Osteocyte (in vitro differentiated cells): ENCODE measurements around the gene NDUFC2. TPM values are rescaled to one million over a fixed set of nuclear protein-coding genes. Genes with fewer than 3 reads are reported as not detected.
"Not testable (repeated sequence)": the region's sequence is repeated elsewhere in the genome, so short reads cannot be mapped to it uniquely, and the experiment has no call there.

Experiments
- DNase-seq: peaks from one replicate; pipeline ENCODE4 v3.0.0; 2021; ENCODE audit warnings: mixed read lengths; ENCODE audit not compliant: unreplicated experiment; ENCODE audit errors: extremely low spot score
- H3K27ac Mint-ChIP-seq: one replicate; pipeline ENCODE4 v1.8.0; 2021; ENCODE audit warnings: mild to moderate bottlenecking, mixed read lengths; ENCODE audit not compliant: unreplicated experiment
- H3K27me3 Mint-ChIP-seq: one replicate; pipeline ENCODE4 v1.8.0; 2021; ENCODE audit warnings: mixed read lengths; ENCODE audit not compliant: unreplicated experiment
- H3K36me3 Mint-ChIP-seq: one replicate; pipeline ENCODE4 v1.8.0; 2021; ENCODE audit warnings: mixed read lengths; ENCODE audit not compliant: unreplicated experiment
- H3K4me1 Mint-ChIP-seq: one replicate; pipeline ENCODE4 v1.8.0; 2021; ENCODE audit warnings: mixed read lengths; ENCODE audit not compliant: unreplicated experiment
- H3K4me3 Mint-ChIP-seq: one replicate; pipeline ENCODE4 v1.8.0; 2021; ENCODE audit warnings: mild to moderate bottlenecking, moderate library complexity, mixed read lengths; ENCODE audit not compliant: unreplicated experiment
- H3K9me3 Mint-ChIP-seq: one replicate; pipeline ENCODE4 v1.8.0; 2021; ENCODE audit warnings: mixed read lengths; ENCODE audit not compliant: unreplicated experiment
- total RNA-seq: library from RNA; stranded (reverse); gene quantifications from 2 replicates; pipeline ENCODE4 v1.2.1, GENCODE V29; 2021
- TF ChIP-seq, protein P1 (sequence below): fragments of 200-600 bp; sonication (generic); IDR thresholded peaks from 2 replicates; pipeline ENCODE4 v1.5.0; 2021; ENCODE audit warnings: antibody characterized with exemption, mild to moderate bottlenecking, moderate library complexity

Gene NDUFC2
- total RNA-seq, 1 donor from 2014 or later: 199 TPM

DNA sequence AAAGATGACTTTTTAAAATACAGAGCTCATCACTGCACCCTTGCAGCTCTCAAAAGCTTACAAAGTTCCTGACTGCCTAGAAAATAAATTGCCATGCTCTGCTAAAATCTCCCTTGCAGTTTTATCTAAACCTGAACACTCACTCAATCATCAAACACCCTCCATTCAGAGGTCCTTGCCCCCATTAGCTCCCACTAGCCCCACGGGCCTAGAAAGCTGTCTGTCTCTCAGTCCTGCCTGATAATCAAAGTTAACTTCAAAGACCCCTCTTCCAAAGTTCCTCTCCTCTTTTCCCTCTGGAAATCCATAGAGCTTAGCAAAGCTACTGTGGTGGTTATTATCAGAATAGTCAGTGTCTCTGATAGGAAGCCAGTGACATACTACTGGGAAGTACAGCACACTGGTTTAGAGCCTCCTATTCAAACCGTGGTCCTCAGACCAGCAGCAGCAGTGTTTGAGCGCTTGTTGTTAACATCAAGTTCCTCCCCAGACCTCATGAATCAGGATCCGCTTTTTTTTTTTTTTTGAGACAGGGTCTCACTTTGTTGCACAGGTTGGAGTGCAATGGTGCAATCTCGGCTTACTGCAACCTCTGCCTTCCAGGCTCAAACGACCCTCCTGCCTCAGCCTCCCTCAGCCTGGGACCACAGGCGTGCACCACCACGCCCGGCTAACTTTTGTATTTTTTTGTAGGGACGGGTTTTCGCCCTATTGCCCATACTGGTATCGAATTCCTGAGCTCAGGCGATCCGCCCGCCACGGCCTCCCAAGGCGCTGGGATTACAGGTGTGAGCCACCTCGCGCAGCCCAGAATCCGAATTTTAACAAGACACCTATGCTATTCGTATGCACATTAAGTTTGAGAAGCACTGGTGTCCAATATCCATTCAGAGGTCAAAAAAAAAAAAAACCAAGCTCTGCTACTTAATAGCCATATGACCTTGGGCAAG, 1.2 kb downstream of the NDUFC2 start:
- peaks cover 31% of the 10 kb centered on the region for H3K4me1 Mint-ChIP-seq
- H3K36me3 Mint-ChIP-seq: peaks cover 5% of the 10 kb centered on the region
- TF ChIP-seq, protein P1, sequence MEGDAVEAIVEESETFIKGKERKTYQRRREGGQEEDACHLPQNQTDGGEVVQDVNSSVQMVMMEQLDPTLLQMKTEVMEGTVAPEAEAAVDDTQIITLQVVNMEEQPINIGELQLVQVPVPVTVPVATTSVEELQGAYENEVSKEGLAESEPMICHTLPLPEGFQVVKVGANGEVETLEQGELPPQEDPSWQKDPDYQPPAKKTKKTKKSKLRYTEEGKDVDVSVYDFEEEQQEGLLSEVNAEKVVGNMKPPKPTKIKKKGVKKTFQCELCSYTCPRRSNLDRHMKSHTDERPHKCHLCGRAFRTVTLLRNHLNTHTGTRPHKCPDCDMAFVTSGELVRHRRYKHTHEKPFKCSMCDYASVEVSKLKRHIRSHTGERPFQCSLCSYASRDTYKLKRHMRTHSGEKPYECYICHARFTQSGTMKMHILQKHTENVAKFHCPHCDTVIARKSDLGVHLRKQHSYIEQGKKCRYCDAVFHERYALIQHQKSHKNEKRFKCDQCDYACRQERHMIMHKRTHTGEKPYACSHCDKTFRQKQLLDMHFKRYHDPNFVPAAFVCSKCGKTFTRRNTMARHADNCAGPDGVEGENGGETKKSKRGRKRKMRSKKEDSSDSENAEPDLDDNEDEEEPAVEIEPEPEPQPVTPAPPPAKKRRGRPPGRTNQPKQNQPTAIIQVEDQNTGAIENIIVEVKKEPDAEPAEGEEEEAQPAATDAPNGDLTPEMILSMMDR: no peak
- DNase-seq: no peak
- H3K27me3 Mint-ChIP-seq: no peaks in the 10 kb centered on the region
- H3K27ac Mint-ChIP-seq: peak overlapping the region; percentile 98
- H3K4me3 Mint-ChIP-seq: peak overlapping the region; percentile 90
- H3K9me3 Mint-ChIP-seq: no peaks in the 10 kb centered on the region

DNA sequence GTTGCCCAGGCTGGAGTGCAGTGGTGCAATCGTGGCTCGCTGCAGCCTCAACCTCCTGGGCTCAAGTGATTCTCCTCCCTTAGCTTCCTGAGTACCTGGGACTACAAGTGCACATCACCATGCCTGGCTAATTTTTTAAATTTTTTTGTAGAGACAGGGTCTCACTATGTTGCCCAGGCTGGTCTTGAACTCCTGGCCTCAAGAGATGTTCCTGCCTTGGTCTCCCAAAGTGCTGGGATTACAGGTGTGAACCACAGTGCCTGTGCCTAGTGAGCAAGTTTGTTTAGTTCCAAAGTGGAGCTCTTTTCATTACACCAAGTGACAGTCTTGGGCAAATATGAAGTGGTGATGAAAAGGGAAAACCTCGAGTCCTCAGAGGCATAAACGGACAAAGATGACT, 2.1 kb downstream of the NDUFC2 start:
- not testable (repeated sequence) for H3K36me3 Mint-ChIP-seq, H3K27ac Mint-ChIP-seq, H3K27me3 Mint-ChIP-seq, H3K9me3 Mint-ChIP-seq, DNase-seq
- Mint-ChIP-seq H3K4me1 (peaks cover 31% of the 10 kb centered on the region), H3K4me3 (peak overlapping the region; percentile 90)

GRCh38 chr11:78076733-78077403, 2.8 kb downstream of the NDUFC2 start:
- Mint-ChIP-seq H3K27me3 (no peaks in the 10 kb centered on the region), H3K4me3 (no peak overlapping the region), H3K27ac (no peak overlapping the region), H3K4me1 (peaks cover 31% of the 10 kb centered on the region), H3K36me3 (peaks cover 9% of the 10 kb centered on the region), H3K9me3 (no peaks in the 10 kb centered on the region)
- TF ChIP-seq, protein P1: no peak
- DNase-seq: no peak

GRCh38 chr11:78074756-78075155, 4.9 kb downstream of the NDUFC2 start:
- Mint-ChIP-seq H3K4me1 (peaks cover 26% of the 10 kb centered on the region), H3K4me3 (no peak overlapping the region), H3K36me3 (peaks cover 10% of the 10 kb centered on the region), H3K27ac (peak overlapping the region; percentile 12), H3K27me3 (no peaks in the 10 kb centered on the region), H3K9me3 (no peaks in the 10 kb centered on the region)
- TF ChIP-seq, protein P1: no peak
- no peak for DNase-seq

DNA sequence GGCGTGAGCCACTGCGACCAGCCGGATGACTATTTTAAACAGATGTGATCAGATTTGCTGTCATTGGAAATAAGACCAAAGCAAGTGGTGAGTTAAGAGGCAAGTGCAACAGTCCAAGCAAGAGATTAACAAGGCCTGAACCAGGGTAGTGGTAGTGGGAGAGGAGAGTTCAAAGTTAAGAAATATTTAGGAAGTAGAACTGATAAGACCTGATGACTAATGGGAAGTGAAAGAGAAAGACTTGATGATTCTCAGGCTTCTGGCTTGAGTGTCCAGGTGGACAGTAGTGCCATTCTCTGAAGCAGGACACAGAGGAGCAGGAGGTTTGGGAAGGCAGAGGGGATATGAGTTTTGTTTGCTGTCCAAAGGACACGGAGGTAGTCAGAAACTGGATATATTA, 7.2 kb downstream of the NDUFC2 start:
- DNase-seq: no peak
- Mint-ChIP-seq H3K27me3 (no peaks in the 10 kb centered on the region), H3K36me3 (peaks cover 27% of the 10 kb centered on the region), H3K9me3 (no peaks in the 10 kb centered on the region), H3K4me3 (no peak overlapping the region), H3K27ac (no peak overlapping the region), H3K4me1 (peaks cover 13% of the 10 kb centered on the region)
- TF ChIP-seq, protein P1: no peak
